H1 (cell line): ENCODE measurements around the gene PTMS. TPM values are rescaled to one million over a fixed set of nuclear protein-coding genes. Genes with fewer than 3 reads are reported as not detected.

Experiments
- BRCA1 ChIP-seq: IDR thresholded peaks from 2 replicates; pipeline ENCODE4 v1.6.1; 2012; ENCODE audit warnings: low read depth, low read length, improper control_type of control experiment
- CBX8 ChIP-seq: fragments of 300-800, 300-1000 bp; sonication (generic); IDR thresholded peaks from 2 replicates; pipeline ENCODE4 v1.7.1; 2016; ENCODE audit warnings: low read depth, low read length, borderline replicate concordance
- KDM1A ChIP-seq: fragments of 200-600, 300-600 bp; sonication (generic); IDR thresholded peaks from 2 replicates; pipeline ENCODE4 v1.7.1; 2016; ENCODE audit warnings: mild to moderate bottlenecking, low read length, borderline replicate concordance
- RAD21 ChIP-seq, 2 experiments: IDR thresholded peaks in 1 of 2; conservative IDR thresholded peaks in 1 of 2; 2 replicates each; pipeline ENCODE4 v1.6.1; 2011; ENCODE audit warnings: low read depth in 2 of 2, low read length in 2 of 2, improper control_type of control experiment in 1 of 2, inconsistent platforms in 1 of 2, mild to moderate bottlenecking in 1 of 2, moderate library complexity in 1 of 2
- TAF7 ChIP-seq: optimal IDR thresholded peaks from 2 replicates; pipeline ENCODE3; 2011; ENCODE audit warnings: low read depth, mild to moderate bottlenecking, inconsistent platforms, low read length, moderate library complexity, borderline replicate concordance
- polyA plus RNA-seq, 7 experiments: library from polyadenylated mRNA; depleted of rRNA in 3 of 7; stranded (reverse) in 5 of 7; unstranded in 2 of 7; fragments of >200 nt in 5 of 7; fragments of 200-250 nt in 2 of 7; gene quantifications; 1 replicate in 5 of 7; 2 replicates in 1 of 7; 4 replicates in 1 of 7; pipeline versions ENCODE4 v1.2.1 to v1.2.3, GENCODE V29; 2011 to 2013; ENCODE audit warnings: missing spikeins in 2 of 7, mixed read lengths in 2 of 7
- total RNA-seq: library from RNA; stranded (reverse); fragmentation: NEBNext Ultra II Directional; extraction: Animal tissue kit (Norgen Biotek cat#: 25700); gene quantifications from 2 replicates; pipeline ENCODE4 v1.2.1, GENCODE V29; 2021
- TF ChIP-seq, protein P1 (sequence below): fragments of 300-600 bp; sonication (generic); IDR thresholded peaks from 2 replicates; pipeline ENCODE4 v1.7.1; 2012; ENCODE audit warnings: low read length, moderate library complexity, mild to moderate bottlenecking, inconsistent platforms; ENCODE audit not compliant: insufficient replicate concordance
- TF ChIP-seq, protein P2 (sequence below): IDR thresholded peaks from 2 replicates; pipeline ENCODE4 v1.6.1; 2011; ENCODE audit warnings: low read length, improper control_type of control experiment
- TF ChIP-seq, protein P3 (sequence below): IDR thresholded peaks from 2 replicates; pipeline ENCODE4 v1.6.1; 2012; ENCODE audit warnings: low read length, inconsistent platforms

PTMS gene
- total and polyA plus RNA-seq, 2 of the 8 experiments (the other 6 are each of a cell fraction or from before 2014, with no cell fraction given): 444 to 553 TPM

DNA sequence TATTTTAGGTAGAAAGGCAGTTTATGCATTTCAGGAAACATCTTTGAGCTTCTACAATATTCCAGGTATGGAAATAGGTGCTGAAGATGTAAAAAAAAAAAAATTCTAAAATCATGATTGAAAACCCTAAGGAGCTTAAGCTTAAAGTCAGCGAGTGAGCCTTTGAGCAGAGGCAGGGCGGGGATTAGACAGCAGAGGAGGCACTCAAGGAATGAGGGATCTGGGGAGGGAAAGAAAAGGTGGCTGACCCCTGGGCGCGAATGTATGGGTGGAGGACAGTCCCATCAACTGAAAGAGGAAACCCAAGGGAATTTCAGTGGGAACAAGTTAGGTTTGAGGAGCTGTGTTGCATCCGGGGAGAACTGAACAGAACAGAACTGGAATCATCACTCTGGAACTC, 6.4 kb upstream of the PTMS start (continued):
- TF ChIP-seq, protein P1, sequence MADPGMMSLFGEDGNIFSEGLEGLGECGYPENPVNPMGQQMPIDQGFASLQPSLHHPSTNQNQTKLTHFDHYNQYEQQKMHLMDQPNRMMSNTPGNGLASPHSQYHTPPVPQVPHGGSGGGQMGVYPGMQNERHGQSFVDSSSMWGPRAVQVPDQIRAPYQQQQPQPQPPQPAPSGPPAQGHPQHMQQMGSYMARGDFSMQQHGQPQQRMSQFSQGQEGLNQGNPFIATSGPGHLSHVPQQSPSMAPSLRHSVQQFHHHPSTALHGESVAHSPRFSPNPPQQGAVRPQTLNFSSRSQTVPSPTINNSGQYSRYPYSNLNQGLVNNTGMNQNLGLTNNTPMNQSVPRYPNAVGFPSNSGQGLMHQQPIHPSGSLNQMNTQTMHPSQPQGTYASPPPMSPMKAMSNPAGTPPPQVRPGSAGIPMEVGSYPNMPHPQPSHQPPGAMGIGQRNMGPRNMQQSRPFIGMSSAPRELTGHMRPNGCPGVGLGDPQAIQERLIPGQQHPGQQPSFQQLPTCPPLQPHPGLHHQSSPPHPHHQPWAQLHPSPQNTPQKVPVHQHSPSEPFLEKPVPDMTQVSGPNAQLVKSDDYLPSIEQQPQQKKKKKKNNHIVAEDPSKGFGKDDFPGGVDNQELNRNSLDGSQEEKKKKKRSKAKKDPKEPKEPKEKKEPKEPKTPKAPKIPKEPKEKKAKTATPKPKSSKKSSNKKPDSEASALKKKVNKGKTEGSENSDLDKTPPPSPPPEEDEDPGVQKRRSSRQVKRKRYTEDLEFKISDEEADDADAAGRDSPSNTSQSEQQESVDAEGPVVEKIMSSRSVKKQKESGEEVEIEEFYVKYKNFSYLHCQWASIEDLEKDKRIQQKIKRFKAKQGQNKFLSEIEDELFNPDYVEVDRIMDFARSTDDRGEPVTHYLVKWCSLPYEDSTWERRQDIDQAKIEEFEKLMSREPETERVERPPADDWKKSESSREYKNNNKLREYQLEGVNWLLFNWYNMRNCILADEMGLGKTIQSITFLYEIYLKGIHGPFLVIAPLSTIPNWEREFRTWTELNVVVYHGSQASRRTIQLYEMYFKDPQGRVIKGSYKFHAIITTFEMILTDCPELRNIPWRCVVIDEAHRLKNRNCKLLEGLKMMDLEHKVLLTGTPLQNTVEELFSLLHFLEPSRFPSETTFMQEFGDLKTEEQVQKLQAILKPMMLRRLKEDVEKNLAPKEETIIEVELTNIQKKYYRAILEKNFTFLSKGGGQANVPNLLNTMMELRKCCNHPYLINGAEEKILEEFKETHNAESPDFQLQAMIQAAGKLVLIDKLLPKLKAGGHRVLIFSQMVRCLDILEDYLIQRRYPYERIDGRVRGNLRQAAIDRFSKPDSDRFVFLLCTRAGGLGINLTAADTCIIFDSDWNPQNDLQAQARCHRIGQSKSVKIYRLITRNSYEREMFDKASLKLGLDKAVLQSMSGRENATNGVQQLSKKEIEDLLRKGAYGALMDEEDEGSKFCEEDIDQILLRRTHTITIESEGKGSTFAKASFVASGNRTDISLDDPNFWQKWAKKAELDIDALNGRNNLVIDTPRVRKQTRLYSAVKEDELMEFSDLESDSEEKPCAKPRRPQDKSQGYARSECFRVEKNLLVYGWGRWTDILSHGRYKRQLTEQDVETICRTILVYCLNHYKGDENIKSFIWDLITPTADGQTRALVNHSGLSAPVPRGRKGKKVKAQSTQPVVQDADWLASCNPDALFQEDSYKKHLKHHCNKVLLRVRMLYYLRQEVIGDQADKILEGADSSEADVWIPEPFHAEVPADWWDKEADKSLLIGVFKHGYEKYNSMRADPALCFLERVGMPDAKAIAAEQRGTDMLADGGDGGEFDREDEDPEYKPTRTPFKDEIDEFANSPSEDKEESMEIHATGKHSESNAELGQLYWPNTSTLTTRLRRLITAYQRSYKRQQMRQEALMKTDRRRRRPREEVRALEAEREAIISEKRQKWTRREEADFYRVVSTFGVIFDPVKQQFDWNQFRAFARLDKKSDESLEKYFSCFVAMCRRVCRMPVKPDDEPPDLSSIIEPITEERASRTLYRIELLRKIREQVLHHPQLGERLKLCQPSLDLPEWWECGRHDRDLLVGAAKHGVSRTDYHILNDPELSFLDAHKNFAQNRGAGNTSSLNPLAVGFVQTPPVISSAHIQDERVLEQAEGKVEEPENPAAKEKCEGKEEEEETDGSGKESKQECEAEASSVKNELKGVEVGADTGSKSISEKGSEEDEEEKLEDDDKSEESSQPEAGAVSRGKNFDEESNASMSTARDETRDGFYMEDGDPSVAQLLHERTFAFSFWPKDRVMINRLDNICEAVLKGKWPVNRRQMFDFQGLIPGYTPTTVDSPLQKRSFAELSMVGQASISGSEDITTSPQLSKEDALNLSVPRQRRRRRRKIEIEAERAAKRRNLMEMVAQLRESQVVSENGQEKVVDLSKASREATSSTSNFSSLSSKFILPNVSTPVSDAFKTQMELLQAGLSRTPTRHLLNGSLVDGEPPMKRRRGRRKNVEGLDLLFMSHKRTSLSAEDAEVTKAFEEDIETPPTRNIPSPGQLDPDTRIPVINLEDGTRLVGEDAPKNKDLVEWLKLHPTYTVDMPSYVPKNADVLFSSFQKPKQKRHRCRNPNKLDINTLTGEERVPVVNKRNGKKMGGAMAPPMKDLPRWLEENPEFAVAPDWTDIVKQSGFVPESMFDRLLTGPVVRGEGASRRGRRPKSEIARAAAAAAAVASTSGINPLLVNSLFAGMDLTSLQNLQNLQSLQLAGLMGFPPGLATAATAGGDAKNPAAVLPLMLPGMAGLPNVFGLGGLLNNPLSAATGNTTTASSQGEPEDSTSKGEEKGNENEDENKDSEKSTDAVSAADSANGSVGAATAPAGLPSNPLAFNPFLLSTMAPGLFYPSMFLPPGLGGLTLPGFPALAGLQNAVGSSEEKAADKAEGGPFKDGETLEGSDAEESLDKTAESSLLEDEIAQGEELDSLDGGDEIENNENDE: no peak
- TF ChIP-seq KDM1A (no peak), BRCA1 (no peak), RAD21 (IDR thresholded peaks at IDR 0.05 in 1 of 2, conservative IDR thresholded peaks at IDR 0.05 in 1 of 2; ENCODE audit: low read depth in 2 of 2, low read length in 2 of 2) (no peak), CBX8 (no peak), TAF7 (no peak)
- TF ChIP-seq, protein P2, sequence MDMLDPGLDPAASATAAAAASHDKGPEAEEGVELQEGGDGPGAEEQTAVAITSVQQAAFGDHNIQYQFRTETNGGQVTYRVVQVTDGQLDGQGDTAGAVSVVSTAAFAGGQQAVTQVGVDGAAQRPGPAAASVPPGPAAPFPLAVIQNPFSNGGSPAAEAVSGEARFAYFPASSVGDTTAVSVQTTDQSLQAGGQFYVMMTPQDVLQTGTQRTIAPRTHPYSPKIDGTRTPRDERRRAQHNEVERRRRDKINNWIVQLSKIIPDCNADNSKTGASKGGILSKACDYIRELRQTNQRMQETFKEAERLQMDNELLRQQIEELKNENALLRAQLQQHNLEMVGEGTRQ: no peak
- TF ChIP-seq, protein P3, sequence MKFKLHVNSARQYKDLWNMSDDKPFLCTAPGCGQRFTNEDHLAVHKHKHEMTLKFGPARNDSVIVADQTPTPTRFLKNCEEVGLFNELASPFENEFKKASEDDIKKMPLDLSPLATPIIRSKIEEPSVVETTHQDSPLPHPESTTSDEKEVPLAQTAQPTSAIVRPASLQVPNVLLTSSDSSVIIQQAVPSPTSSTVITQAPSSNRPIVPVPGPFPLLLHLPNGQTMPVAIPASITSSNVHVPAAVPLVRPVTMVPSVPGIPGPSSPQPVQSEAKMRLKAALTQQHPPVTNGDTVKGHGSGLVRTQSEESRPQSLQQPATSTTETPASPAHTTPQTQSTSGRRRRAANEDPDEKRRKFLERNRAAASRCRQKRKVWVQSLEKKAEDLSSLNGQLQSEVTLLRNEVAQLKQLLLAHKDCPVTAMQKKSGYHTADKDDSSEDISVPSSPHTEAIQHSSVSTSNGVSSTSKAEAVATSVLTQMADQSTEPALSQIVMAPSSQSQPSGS: no peak
